IMR-90 (cell line): Measurements from ENCODE around the gene POU4F1. TPM values are rescaled to one million over a fixed set of nuclear protein-coding genes. Genes with fewer than 3 reads are reported as not detected.

Experiments
- ATAC-seq: fragments of 200-7000 bp; cut with Tn5 transposase; 2 replicates; pipeline ENCODE4 v1.9.1; 2020; ENCODE audit warnings: low read depth, mild to moderate bottlenecking, moderate library complexity
- BruUV-seq: library from RNA; stranded (reverse); fragments of 400-500 nt; replicated peaks from 2 replicates; lab custom pipeline; 2021; lab: Mats Ljungman, UMichigan
- CTCF ChIA-PET: fragments of 300-600 bp; formaldehyde crosslinking; extraction: SDS; loops from one replicate; lab custom pipeline; 2021; ENCODE audit warnings: antibody characterized with exemption; lab: Yijun Ruan, JAX
- POLR2A ChIA-PET: fragments of 300-600 bp; sonication (Branson Sonifier 250); formaldehyde crosslinking; loops from one replicate; lab custom pipeline; 2022; ENCODE audit warnings: antibody characterized with exemption; ENCODE audit not compliant: unreplicated experiment; lab: Charles Lee
- DNase-seq: peaks from one replicate; pipeline ENCODE4 v3.0.0; 2013
- H2AFZ ChIP-seq: replicated peaks from 2 replicates; pipeline ENCODE3; 2013; ENCODE audit warnings: low read length, mild to moderate bottlenecking; ENCODE audit not compliant: poor library complexity
- H2AK5ac ChIP-seq: 2 replicates; pipeline ENCODE4 v1.6.1; 2013; ENCODE audit warnings: low read depth, low read length, inconsistent platforms
- H2AK9ac ChIP-seq: replicated peaks from 2 replicates; pipeline ENCODE3; 2013; ENCODE audit warnings: mild to moderate bottlenecking, low read depth, low read length, moderate library complexity; ENCODE audit not compliant: poor library complexity
- H2BK120ac ChIP-seq: 2 replicates; pipeline ENCODE4 v1.6.1; 2013; ENCODE audit warnings: low read depth, low read length, inconsistent platforms
- H2BK15ac ChIP-seq: 3 replicates; pipeline ENCODE4 v1.6.1; 2013; ENCODE audit warnings: low read depth, low read length, inconsistent platforms
- H2BK20ac ChIP-seq: 2 replicates; pipeline ENCODE4 v1.6.1; 2013; ENCODE audit warnings: low read depth, mild to moderate bottlenecking, inconsistent platforms, low read length, moderate library complexity
- H2BK5ac ChIP-seq: 2 replicates; pipeline ENCODE4 v1.6.1; 2013; ENCODE audit warnings: mild to moderate bottlenecking, low read depth, low read length, inconsistent platforms; ENCODE audit not compliant: poor library complexity, severe bottlenecking
- H3K14ac ChIP-seq: replicated peaks from 2 replicates; pipeline ENCODE4 v1.6.1; 2013; ENCODE audit warnings: low read depth, low read length, inconsistent platforms
- H3K18ac ChIP-seq: 2 replicates; pipeline ENCODE4 v1.6.1; 2013; ENCODE audit warnings: low read depth, low read length, control low read depth
- H3K23ac ChIP-seq: 2 replicates; pipeline ENCODE4 v1.6.1; 2013; ENCODE audit warnings: low read depth, low read length, inconsistent platforms
- H3K27ac ChIP-seq: 2 replicates; pipeline ENCODE4 v1.5.1; 2013; ENCODE audit warnings: mild to moderate bottlenecking, control low read depth, low read length; ENCODE audit not compliant: insufficient read depth
- H3K27me3 ChIP-seq: 2 replicates; pipeline ENCODE4 v1.6.1; 2013; ENCODE audit warnings: low read length; ENCODE audit not compliant: control insufficient read depth, insufficient read depth
- H3K36me3 ChIP-seq: 2 replicates; pipeline ENCODE4 v1.6.1; 2013; ENCODE audit warnings: low read length, mixed read lengths; ENCODE audit not compliant: control insufficient read depth, insufficient read depth
- H3K4ac ChIP-seq: 2 replicates; pipeline ENCODE4 v1.6.1; 2013; ENCODE audit warnings: low read depth, low read length, inconsistent platforms
- H3K4me1 ChIP-seq: 2 replicates; pipeline ENCODE4 v1.6.1; 2013; ENCODE audit warnings: low read length, mixed read lengths; ENCODE audit not compliant: control insufficient read depth, insufficient read depth
- H3K4me2 ChIP-seq: 2 replicates; pipeline ENCODE4 v1.6.1; 2013; ENCODE audit warnings: low read depth, mild to moderate bottlenecking, control low read depth, low read length, moderate library complexity
- H3K4me3 ChIP-seq: 2 replicates; pipeline ENCODE4 v1.5.1; 2013; ENCODE audit warnings: low read depth, mild to moderate bottlenecking, control low read depth, low read length, moderate library complexity; ENCODE audit not compliant: insufficient read depth
- H3K56ac ChIP-seq: 2 replicates; pipeline ENCODE4 v1.6.1; 2013; ENCODE audit warnings: low read length, inconsistent platforms; ENCODE audit not compliant: insufficient read depth; ENCODE audit errors: extremely low read depth
- H3K79me1 ChIP-seq, 2 experiments: 2 replicates each; pipeline ENCODE4 v1.6.1; 2013; ENCODE audit warnings: low read length in 2 of 2, inconsistent platforms in 1 of 2, low read depth in 1 of 2
- H3K9ac ChIP-seq: 2 replicates; pipeline ENCODE4 v1.6.1; 2013; ENCODE audit warnings: low read depth, low read length, control low read depth
- H3K9me1 ChIP-seq: 2 replicates; pipeline ENCODE4 v1.6.1; 2013; ENCODE audit warnings: low read length, inconsistent platforms; ENCODE audit not compliant: insufficient read depth
- H3K9me3 ChIP-seq: 2 replicates; pipeline ENCODE4 v1.6.1; 2013; ENCODE audit warnings: low read length; ENCODE audit not compliant: control insufficient read depth, insufficient read depth
- H4K20me1 ChIP-seq: 2 replicates; pipeline ENCODE4 v1.6.1; 2013; ENCODE audit warnings: low read length, inconsistent platforms; ENCODE audit not compliant: insufficient read depth
- H4K5ac ChIP-seq: 2 replicates; pipeline ENCODE4 v1.6.1; 2013; ENCODE audit warnings: mild to moderate bottlenecking, low read depth, low read length, control low read depth
- H4K8ac ChIP-seq, 2 experiments: 2 replicates each; pipeline ENCODE4 v1.6.1; 2013; ENCODE audit warnings: low read depth in 2 of 2, low read length in 2 of 2, control low read depth in 1 of 2, inconsistent platforms in 1 of 2
- H4K91ac ChIP-seq: 2 replicates; pipeline ENCODE4 v1.6.1; 2013; ENCODE audit warnings: low read depth, low read length, inconsistent platforms; ENCODE audit not compliant: insufficient read depth
- POLR2A ChIP-seq: IDR thresholded peaks from 2 replicates; pipeline ENCODE4 v1.6.1; 2012; ENCODE audit warnings: mild to moderate bottlenecking, low read depth, low read length
- RFX5 ChIP-seq: IDR thresholded peaks from 2 replicates; pipeline ENCODE4 v1.8.0; 2012; ENCODE audit warnings: low read depth, mild to moderate bottlenecking, low read length, moderate library complexity
- WGBS, 2 experiments: methylation state at CpG; one replicate each; pipeline versions ENCODE4 v1.1.5 to v1.1.7; 2013; ENCODE audit warnings: missing lambda C conversion rate in 2 of 2; ENCODE audit not compliant: insufficient read length in 1 of 2; ENCODE audit errors: extremely low coverage in 2 of 2; 5-methylcytosine and 5-hydroxymethylcytosine counted together
- dilution Hi-C: fragments of 300-500 bp; cut with HindIII; formaldehyde crosslinking; loops from one replicate; pipeline ENCODE4 v1.14.3; 2018; ENCODE audit warnings: low sequenced_read_pairs; ENCODE audit not compliant: unreplicated experiment
- in situ Hi-C: fragments of 300-500 bp; cut with MboI; formaldehyde crosslinking; loops from 3 replicates; pipeline ENCODE4 v1.14.3; 2019; ENCODE audit warnings: low sequenced_read_pairs, inconsistent platforms, mixed read lengths
- intact Hi-C: fragments of 100-400 bp; cut with micrococcal nuclease; formaldehyde crosslinking; loops from 2 replicates; pipeline ENCODE4 v1.10.0; 2022
- polyA plus RNA-seq, 3 experiments: library from polyadenylated mRNA; depleted of rRNA; stranded (reverse); fragments of >200 nt; gene quantifications; 2 replicates each; pipeline ENCODE4 v1.2.3, GENCODE V29; 2012; ENCODE audit warnings: low replicate concordance in 1 of 3
- total RNA-seq: library from RNA; depleted of rRNA; stranded (reverse); fragments of >200 nt; gene quantifications from 2 replicates; pipeline ENCODE4 v1.2.3, GENCODE V29; 2012
- TF ChIP-seq, protein P1 (sequence below): fragments of 150-350 bp; IDR thresholded peaks from 2 replicates; pipeline ENCODE4 v1.6.1; 2016; ENCODE audit warnings: low read depth, mild to moderate bottlenecking, low read length, moderate library complexity, borderline replicate concordance
- TF ChIP-seq, protein P2 (sequence below): fragments of 150-350 bp; IDR thresholded peaks from 2 replicates; pipeline ENCODE4 v1.6.1; 2017; ENCODE audit warnings: mild to moderate bottlenecking, antibody characterized with exemption, low read length, low read depth

Gene POU4F1
- total and polyA plus RNA-seq, 2 of the 4 experiments (the other 2 are of a cell fraction), result 0.02 TPM; not detected in 1

DNA sequence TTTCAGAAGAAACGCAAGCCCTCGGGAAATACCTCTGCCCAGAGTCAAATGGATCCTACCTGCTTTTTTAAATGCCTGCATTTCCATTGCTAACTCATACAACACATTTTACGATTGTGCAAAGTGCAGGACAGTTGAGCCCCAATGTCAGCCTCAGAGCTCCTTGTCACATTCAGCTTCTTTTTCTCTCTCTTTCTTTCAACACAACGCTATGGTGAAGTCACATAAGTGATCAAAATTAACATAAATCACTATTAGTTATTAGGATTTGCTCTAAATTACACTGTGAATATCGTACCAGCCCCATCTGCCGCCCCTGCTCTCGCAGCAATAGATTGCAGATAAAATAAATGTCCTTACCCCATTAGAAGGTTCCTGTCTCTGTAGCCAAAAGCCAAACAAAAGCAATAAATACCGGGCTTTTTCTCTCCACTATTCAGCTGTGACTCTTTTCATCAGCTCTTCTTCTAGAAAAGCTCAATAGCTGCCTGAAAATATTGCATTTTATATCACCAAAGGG lies 8.8 kb downstream of the POU4F1 start (continued):
- TF ChIP-seq, protein P1, sequence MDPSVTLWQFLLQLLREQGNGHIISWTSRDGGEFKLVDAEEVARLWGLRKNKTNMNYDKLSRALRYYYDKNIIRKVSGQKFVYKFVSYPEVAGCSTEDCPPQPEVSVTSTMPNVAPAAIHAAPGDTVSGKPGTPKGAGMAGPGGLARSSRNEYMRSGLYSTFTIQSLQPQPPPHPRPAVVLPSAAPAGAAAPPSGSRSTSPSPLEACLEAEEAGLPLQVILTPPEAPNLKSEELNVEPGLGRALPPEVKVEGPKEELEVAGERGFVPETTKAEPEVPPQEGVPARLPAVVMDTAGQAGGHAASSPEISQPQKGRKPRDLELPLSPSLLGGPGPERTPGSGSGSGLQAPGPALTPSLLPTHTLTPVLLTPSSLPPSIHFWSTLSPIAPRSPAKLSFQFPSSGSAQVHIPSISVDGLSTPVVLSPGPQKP, result no peak

DNA sequence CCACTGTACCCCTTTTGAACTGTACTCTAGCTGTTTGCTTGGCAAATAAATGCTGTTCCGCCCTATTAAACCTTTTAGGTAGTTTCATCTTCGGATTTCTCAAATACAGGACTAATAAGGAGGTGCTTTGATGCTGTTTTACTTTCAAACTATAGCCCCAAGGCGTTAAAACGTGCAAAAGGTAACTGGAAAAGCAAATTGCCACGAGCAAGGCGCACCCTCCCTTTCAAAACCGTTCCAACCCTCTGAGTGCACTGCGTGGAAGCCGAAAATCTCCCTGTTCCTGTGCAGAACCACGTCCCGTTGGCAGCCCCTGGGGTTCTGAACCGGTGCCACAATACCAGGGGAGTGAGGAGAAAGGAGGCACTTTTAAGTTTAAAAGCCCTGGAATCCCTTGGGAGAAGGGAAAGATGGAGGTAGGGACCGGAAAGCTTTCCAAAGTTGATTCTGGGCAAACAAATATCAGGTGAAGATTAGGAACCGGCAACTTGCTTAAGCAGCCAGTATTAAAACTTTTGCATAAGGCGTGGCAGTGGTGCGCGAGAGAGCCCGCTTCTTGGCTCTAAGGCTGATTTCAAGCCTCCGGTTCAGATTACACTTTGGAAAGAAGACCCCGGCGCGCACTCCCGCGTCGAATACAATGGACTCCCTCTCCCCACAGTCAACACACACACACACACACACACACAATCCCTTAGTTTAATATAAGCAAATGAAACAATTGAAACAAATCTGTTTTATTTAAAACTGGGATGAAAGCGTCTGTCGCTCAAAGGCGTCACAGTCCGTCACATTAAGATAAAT lies 9.5 kb downstream of the POU4F1 start:
- Histone ChIP-seq H2BK15ac (no peak overlapping the region), H2AK5ac (no peak overlapping the region), H3K4me3 (no peak overlapping the region), H2AK9ac (no peak overlapping the region), H4K8ac (no peak overlapping the region), H3K9me1 (no peaks in the 10 kb centered on the region), H2AFZ (no peak overlapping the region), H3K27me3 (peaks cover 65% of the 10 kb centered on the region), H4K91ac (no peak overlapping the region), H3K4me1 (no peaks in the 10 kb centered on the region), H3K9ac (no peak overlapping the region), H3K4me2 (no peak overlapping the region), H2BK120ac (no peak overlapping the region), H2BK20ac (no peak overlapping the region), H4K20me1 (peaks cover 3% of the 10 kb centered on the region; the same call in 1 of the 2 replicates), H2BK5ac (no peak overlapping the region), H3K27ac (no peak overlapping the region), H3K4ac (no peak overlapping the region), H3K14ac (no peak overlapping the region), H4K5ac (no peak overlapping the region), H3K56ac (no peak overlapping the region), H3K23ac (no peak overlapping the region), H3K36me3 (no peaks in the 10 kb centered on the region), H3K79me1 (no peaks in the 10 kb centered on the region), H3K18ac (no peak overlapping the region), H3K9me3 (peaks cover 3% of the 10 kb centered on the region; the same call in 1 of the 2 replicates)
- ChIA-PET POLR2A (no interaction called here), CTCF (no interaction called here)
- in situ Hi-C loops (loop anchor here (25.0 kb wide), 1 partner anchor 457 kb away; no protein-coding TSS in a partner anchor), intact Hi-C loops (no loop called here), dilution Hi-C loops (no loop called here)
- ATAC-seq, result no peak
- no TSS peak for BruUV-seq
- DNase-seq, result no peak
- 0% methylated on average over 2 of the region's 29 CpGs; no CpG with 5 or more reads in 1 of the 2 experiments for WGBS, 2 experiments
- TF ChIP-seq POLR2A (no peak), RFX5 (no peak)
- TF ChIP-seq, protein P1, result no peak
- TF ChIP-seq, protein P2, sequence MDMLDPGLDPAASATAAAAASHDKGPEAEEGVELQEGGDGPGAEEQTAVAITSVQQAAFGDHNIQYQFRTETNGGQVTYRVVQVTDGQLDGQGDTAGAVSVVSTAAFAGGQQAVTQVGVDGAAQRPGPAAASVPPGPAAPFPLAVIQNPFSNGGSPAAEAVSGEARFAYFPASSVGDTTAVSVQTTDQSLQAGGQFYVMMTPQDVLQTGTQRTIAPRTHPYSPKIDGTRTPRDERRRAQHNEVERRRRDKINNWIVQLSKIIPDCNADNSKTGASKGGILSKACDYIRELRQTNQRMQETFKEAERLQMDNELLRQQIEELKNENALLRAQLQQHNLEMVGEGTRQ, result no peak
